SU-DHL-6 (cell line): ENCODE measurements around the gene USP21.

ENCODE experiments used
- H2AFZ ChIP-seq: fragments of 200-600 bp; sonication (generic); 2 replicates; pipeline ENCODE4 v1.6.1; 2014; ENCODE audit warnings: low read depth, mild to moderate bottlenecking, moderate library complexity, mixed read lengths, antibody characterized with exemption, low read length; ENCODE audit not compliant: severe bottlenecking
- H3F3A ChIP-seq: fragments of 200-600 bp; shearing (Covaris generic); 2 replicates; pipeline ENCODE4 v1.6.0; 2016; ENCODE audit warnings: antibody characterized with exemption, mild to moderate bottlenecking; ENCODE audit not compliant: insufficient read depth
- H3K27ac ChIP-seq: fragments of 200-600 bp; sonication (generic); 2 replicates; pipeline ENCODE4 v1.5.1; 2016; ENCODE audit warnings: low read depth, mild to moderate bottlenecking, low read length, moderate library complexity, mixed read lengths
- H3K27me3 ChIP-seq: fragments of 200-600 bp; sonication (generic), shearing (Covaris generic); 2 replicates; pipeline ENCODE4 v1.6.0; 2014; ENCODE audit warnings: mild to moderate bottlenecking, low read length
- H3K36me3 ChIP-seq: fragments of 200-600 bp; sonication (generic); 2 replicates; pipeline ENCODE4 v1.6.1; 2014; ENCODE audit warnings: mild to moderate bottlenecking, low read length, mixed read lengths
- H3K4me2 ChIP-seq: fragments of 300-600, 200-600 bp; shearing (Covaris generic), sonication (generic); 2 replicates; pipeline ENCODE4 v1.6.0; 2014; ENCODE audit warnings: low read length, low read depth, mild to moderate bottlenecking; ENCODE audit not compliant: poor library complexity, severe bottlenecking
- H3K4me3 ChIP-seq: fragments of 200-600 bp; sonication (generic); 2 replicates; pipeline ENCODE4 v1.5.1; 2014; ENCODE audit warnings: antibody characterized with exemption, low read length, mild to moderate bottlenecking, mixed read lengths; ENCODE audit not compliant: insufficient read depth, poor library complexity, severe bottlenecking
- H3K79me2 ChIP-seq: fragments of 200-600 bp; sonication (generic); 2 replicates; pipeline ENCODE4 v1.6.1; 2014; ENCODE audit warnings: mild to moderate bottlenecking, low read length, moderate library complexity; ENCODE audit not compliant: insufficient read depth
- H3K9ac ChIP-seq: fragments of 200-600 bp; sonication (generic); 2 replicates; pipeline ENCODE4 v1.7.0; 2014; ENCODE audit warnings: mild to moderate bottlenecking, low read length
- H3K9me2 ChIP-seq: fragments of 200-600 bp; sonication (generic); replicated peaks from 2 replicates; pipeline ENCODE4 v1.6.1; 2014; ENCODE audit warnings: low read length; ENCODE audit not compliant: insufficient read depth
- H3K9me3 ChIP-seq: fragments of 200-600 bp; sonication (generic); 2 replicates; pipeline ENCODE4 v1.6.1; 2014; ENCODE audit warnings: low read length, mixed read lengths; ENCODE audit not compliant: insufficient read depth
- H4K20me1 ChIP-seq: fragments of 200-600 bp; sonication (generic); 2 replicates; pipeline ENCODE4 v1.6.1; 2014; ENCODE audit warnings: low read depth, mild to moderate bottlenecking, antibody characterized with exemption, low read length, moderate library complexity, mixed read lengths
- CTCF ChIP-seq: fragments of 200-600 bp; sonication (generic); IDR thresholded peaks from one replicate; pipeline ENCODE4 v1.5.1; 2017; ENCODE audit warnings: antibody characterized with exemption, mild to moderate bottlenecking, low read length, moderate library complexity; ENCODE audit not compliant: insufficient read depth, poor library complexity, severe bottlenecking
- EZH2phosphoT487 ChIP-seq: fragments of 200-600 bp; sonication (generic), shearing (Covaris generic); conservative IDR thresholded peaks from 2 replicates; pipeline ENCODE4 v1.6.1; 2018; ENCODE audit warnings: mild to moderate bottlenecking, antibody characterized with exemption, low read length, moderate library complexity, mixed read lengths

The USP21 gene

GRCh38 chr1:161175771-161176453, 16.6 kb downstream of the USP21 start:
- H3K27me3 ChIP-seq: no peaks in the 10 kb centered on the region
- no peaks in the 10 kb centered on the region for H3K9me2 ChIP-seq
- H3K9ac ChIP-seq: peak overlapping the region; percentile 69
- no peaks in the 10 kb centered on the region for H3K9me3 ChIP-seq
- H3K36me3 ChIP-seq: no peaks in the 10 kb centered on the region
- H3K4me2 ChIP-seq: peak overlapping the region; percentile 85
- H3K79me2 ChIP-seq: no peaks in the 10 kb centered on the region; the same call in 1 of the 2 replicates
- peak overlapping the region; percentile 52 for H3K27ac ChIP-seq
- H4K20me1 ChIP-seq: no peaks in the 10 kb centered on the region
- H2AFZ ChIP-seq: no peak overlapping the region
- H3F3A ChIP-seq: peaks cover 13% of the 10 kb centered on the region; the same call in 1 of the 2 replicates
- no peak for TF ChIP-seq EZH2phosphoT487
- TF ChIP-seq CTCF: no peak
- H3K4me3 ChIP-seq: peak overlapping the region; percentile 86

GRCh38 chr1:161176468-161177111, 17.3 kb downstream of the USP21 start:
- Histone ChIP-seq H2AFZ (peak overlapping the region; percentile 87), H3K27ac (peak overlapping the region; percentile 52)

DNA sequence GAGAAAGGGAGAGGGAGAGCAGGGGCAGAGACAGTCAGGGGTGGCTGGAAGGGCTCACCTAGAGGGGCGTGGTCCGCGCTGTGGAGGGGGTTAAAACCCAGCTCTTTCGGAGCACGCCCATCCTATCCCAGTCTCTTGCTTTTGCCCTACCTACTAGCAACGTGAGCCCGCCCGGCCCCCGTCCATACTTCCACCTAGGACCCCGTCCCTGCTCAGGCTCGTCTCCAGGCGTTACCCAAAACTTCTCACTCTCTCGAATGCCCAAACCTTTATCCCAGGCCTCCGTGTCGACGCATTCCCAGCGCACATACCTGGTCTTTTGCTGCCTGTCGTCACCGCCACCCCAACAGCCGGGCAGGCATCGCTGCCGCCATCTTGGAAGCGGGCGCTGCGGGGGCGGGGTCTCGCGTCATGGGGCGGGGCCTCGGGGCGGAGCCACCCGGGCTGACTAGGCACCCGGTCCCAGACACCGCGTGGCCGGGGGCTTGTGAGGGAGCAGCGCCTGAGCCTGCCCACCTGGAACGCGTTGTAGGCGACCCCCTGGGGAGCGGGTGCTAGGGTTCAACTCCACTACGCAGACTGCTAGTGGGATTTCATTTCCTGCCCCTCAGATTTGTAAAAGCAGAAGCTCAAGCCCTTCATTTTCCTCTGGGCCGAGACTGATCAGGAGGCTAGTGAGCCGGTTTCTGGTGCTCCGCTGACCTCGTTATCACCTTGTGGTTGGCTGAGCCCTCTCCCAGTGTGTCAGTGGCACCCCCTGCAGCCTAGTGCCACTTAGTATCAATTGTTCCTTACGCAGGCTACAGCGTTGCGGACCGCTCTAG, 18.0 kb downstream of the USP21 start, which contains the start of gene B4GALT3:
Gene B4GALT3 (minus strand): TSS at position 396 of the 824 bp plus-strand sequence. CDS start 1,447 bp downstream, outside the sequence.
- no peak for TF ChIP-seq CTCF
- TF ChIP-seq EZH2phosphoT487: no peak
- Histone ChIP-seq H3K36me3 (no peaks in the 10 kb centered on the region), H2AFZ (peak within 1 kb of the TSS; percentile 87), H3K4me2 (peak within 1 kb of the TSS; percentile 85), H3K9me2 (no peaks in the 10 kb centered on the region), H3K27me3 (no peaks in the 10 kb centered on the region), H3K79me2 (no peaks in the 10 kb centered on the region; the same call in 1 of the 2 replicates), H3F3A (peaks cover 13% of the 10 kb centered on the region; the same call in 1 of the 2 replicates), H3K4me3 (peak within 1 kb of the TSS; percentile 86), H3K9ac (peak within 1 kb of the TSS; percentile 69), H4K20me1 (no peaks in the 10 kb centered on the region), H3K9me3 (no peaks in the 10 kb centered on the region), H3K27ac (peak within 1 kb of the TSS; percentile 52)

More at GRCh38 chr1:161176468-161177111, 17.3 kb downstream of the USP21 start:
- Histone ChIP-seq H3K4me3 (peak overlapping the region; percentile 86), H3K9me3 (no peaks in the 10 kb centered on the region), H3F3A (peaks cover 13% of the 10 kb centered on the region; the same call in 1 of the 2 replicates), H3K4me2 (peak overlapping the region; percentile 85), H3K27me3 (no peaks in the 10 kb centered on the region), H4K20me1 (no peaks in the 10 kb centered on the region), H3K9ac (peak overlapping the region; percentile 69), H3K79me2 (no peaks in the 10 kb centered on the region; the same call in 1 of the 2 replicates), H3K36me3 (no peaks in the 10 kb centered on the region), H3K9me2 (no peaks in the 10 kb centered on the region)
- TF ChIP-seq EZH2phosphoT487 (no peak), CTCF (no peak)
